HepG2 (cell line): ENCODE measurements around the gene NUDT8.

Experiments used
- CBX1 ChIP-seq: IDR thresholded peaks from one replicate; pipeline ENCODE4 v1.6.1; 2016; ENCODE audit warnings: antibody characterized with exemption, low read depth
- EZH2 ChIP-seq: conservative IDR thresholded peaks from 2 replicates; pipeline ENCODE4 v1.6.1; 2012; ENCODE audit warnings: mild to moderate bottlenecking, low read depth, low read length, moderate library complexity
- FOXA1 ChIP-seq, 2 experiments: fragments of 450-650 bp in 1 of 2; sonication (generic) in 1 of 2; formaldehyde crosslinking in 1 of 2; IDR thresholded peaks; 2 replicates each; pipeline versions ENCODE4 v1.4.0 to v1.6.1; 2016 to 2020; ENCODE audit warnings: missing genetic modification reagents in 1 of 2
- MAZ ChIP-seq, 2 experiments: sonication (generic) in 1 of 2; formaldehyde crosslinking in 1 of 2; IDR thresholded peaks; 2 replicates each; pipeline versions ENCODE4 v1.5.0 to v1.6.1; 2012 to 2020; ENCODE audit warnings: low read depth in 2 of 2, mild to moderate bottlenecking in 2 of 2, borderline replicate concordance in 1 of 2, improper control_type of control experiment in 1 of 2, low read length in 1 of 2, missing genetic modification reagents in 1 of 2, moderate library complexity in 1 of 2
- MTA1 ChIP-seq: sonication (generic); formaldehyde crosslinking; IDR thresholded peaks from 2 replicates; pipeline ENCODE4 v1.4.0; 2020; ENCODE audit warnings: missing genetic modification reagents, mild to moderate bottlenecking, borderline replicate concordance
- POLR2A ChIP-seq, 2 experiments: IDR thresholded peaks; 2 replicates each; pipeline ENCODE4 v1.6.1; 2011; ENCODE audit warnings: low read depth in 2 of 2, low read length in 2 of 2, mild to moderate bottlenecking in 1 of 2, moderate library complexity in 1 of 2; ENCODE audit not compliant: insufficient read depth in 1 of 2
- ZNF530 ChIP-seq: sonication (generic); formaldehyde crosslinking; IDR thresholded peaks from 2 replicates; pipeline ENCODE4 v1.5.0; 2020; ENCODE audit warnings: low read depth, mild to moderate bottlenecking, missing genetic modification reagents
- ZNF691 ChIP-seq: sonication (generic); formaldehyde crosslinking; IDR thresholded peaks from 2 replicates; pipeline ENCODE4 v1.4.0; 2020; ENCODE audit warnings: missing genetic modification reagents, low read depth, mild to moderate bottlenecking, borderline replicate concordance
- ZNF766 ChIP-seq: sonication (generic); formaldehyde crosslinking; IDR thresholded peaks from 2 replicates; pipeline ENCODE4 v1.5.0; 2020; ENCODE audit warnings: missing genetic modification reagents, borderline replicate concordance
- TF ChIP-seq, protein P1 (sequence below): sonication (generic); formaldehyde crosslinking; IDR thresholded peaks from 2 replicates; pipeline ENCODE4 v1.5.0; 2020; ENCODE audit warnings: mild to moderate bottlenecking, missing genetic modification reagents, moderate library complexity
- TF ChIP-seq, protein P2 (sequence below): sonication (generic); formaldehyde crosslinking; IDR thresholded peaks from 2 replicates; pipeline ENCODE4 v1.9.0; 2021; ENCODE audit warnings: missing genetic modification reagents, mild to moderate bottlenecking, borderline replicate concordance
- TF ChIP-seq, protein P3 (sequence below): sonication (generic); formaldehyde crosslinking; IDR thresholded peaks from 2 replicates; pipeline ENCODE4 v1.4.0; 2020; ENCODE audit warnings: missing genetic modification reagents, borderline replicate concordance

DNA sequence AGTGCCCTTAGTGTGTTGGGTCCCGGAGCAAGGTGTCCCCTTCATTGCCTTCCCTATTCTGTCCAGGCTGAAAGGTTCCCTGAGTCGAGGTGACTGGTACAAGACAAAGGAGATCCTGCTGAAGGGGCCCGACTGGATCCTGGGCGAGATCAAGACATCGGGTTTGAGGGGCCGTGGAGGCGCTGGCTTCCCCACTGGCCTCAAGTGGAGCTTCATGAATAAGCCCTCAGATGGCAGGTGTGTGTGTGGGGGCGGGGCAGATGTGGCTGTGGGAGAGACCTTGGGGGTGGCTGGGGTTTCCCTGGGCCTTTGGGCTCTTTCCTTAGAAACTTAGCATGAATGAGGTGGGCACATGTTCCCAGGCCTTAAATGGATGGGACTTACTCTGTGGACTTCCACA lies 21.3 kb downstream of the NUDT8 start:
- TF ChIP-seq EZH2: no peak
- TF ChIP-seq, protein P1, sequence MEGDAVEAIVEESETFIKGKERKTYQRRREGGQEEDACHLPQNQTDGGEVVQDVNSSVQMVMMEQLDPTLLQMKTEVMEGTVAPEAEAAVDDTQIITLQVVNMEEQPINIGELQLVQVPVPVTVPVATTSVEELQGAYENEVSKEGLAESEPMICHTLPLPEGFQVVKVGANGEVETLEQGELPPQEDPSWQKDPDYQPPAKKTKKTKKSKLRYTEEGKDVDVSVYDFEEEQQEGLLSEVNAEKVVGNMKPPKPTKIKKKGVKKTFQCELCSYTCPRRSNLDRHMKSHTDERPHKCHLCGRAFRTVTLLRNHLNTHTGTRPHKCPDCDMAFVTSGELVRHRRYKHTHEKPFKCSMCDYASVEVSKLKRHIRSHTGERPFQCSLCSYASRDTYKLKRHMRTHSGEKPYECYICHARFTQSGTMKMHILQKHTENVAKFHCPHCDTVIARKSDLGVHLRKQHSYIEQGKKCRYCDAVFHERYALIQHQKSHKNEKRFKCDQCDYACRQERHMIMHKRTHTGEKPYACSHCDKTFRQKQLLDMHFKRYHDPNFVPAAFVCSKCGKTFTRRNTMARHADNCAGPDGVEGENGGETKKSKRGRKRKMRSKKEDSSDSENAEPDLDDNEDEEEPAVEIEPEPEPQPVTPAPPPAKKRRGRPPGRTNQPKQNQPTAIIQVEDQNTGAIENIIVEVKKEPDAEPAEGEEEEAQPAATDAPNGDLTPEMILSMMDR: no peak
- TF ChIP-seq MAZ (IDR thresholded peaks at IDR 0.05; ENCODE audit: borderline replicate concordance, low read depth, low read length): no peak
- TF ChIP-seq MAZ (CRISPR knock-in tag; IDR thresholded peaks at IDR 0.05; ENCODE audit: low read depth): no peak
- TF ChIP-seq, protein P2, sequence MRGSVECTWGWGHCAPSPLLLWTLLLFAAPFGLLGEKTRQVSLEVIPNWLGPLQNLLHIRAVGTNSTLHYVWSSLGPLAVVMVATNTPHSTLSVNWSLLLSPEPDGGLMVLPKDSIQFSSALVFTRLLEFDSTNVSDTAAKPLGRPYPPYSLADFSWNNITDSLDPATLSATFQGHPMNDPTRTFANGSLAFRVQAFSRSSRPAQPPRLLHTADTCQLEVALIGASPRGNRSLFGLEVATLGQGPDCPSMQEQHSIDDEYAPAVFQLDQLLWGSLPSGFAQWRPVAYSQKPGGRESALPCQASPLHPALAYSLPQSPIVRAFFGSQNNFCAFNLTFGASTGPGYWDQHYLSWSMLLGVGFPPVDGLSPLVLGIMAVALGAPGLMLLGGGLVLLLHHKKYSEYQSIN (CRISPR knock-in tag): no peak
- no peak for TF ChIP-seq ZNF766 (CRISPR knock-in tag)
- TF ChIP-seq, protein P3, sequence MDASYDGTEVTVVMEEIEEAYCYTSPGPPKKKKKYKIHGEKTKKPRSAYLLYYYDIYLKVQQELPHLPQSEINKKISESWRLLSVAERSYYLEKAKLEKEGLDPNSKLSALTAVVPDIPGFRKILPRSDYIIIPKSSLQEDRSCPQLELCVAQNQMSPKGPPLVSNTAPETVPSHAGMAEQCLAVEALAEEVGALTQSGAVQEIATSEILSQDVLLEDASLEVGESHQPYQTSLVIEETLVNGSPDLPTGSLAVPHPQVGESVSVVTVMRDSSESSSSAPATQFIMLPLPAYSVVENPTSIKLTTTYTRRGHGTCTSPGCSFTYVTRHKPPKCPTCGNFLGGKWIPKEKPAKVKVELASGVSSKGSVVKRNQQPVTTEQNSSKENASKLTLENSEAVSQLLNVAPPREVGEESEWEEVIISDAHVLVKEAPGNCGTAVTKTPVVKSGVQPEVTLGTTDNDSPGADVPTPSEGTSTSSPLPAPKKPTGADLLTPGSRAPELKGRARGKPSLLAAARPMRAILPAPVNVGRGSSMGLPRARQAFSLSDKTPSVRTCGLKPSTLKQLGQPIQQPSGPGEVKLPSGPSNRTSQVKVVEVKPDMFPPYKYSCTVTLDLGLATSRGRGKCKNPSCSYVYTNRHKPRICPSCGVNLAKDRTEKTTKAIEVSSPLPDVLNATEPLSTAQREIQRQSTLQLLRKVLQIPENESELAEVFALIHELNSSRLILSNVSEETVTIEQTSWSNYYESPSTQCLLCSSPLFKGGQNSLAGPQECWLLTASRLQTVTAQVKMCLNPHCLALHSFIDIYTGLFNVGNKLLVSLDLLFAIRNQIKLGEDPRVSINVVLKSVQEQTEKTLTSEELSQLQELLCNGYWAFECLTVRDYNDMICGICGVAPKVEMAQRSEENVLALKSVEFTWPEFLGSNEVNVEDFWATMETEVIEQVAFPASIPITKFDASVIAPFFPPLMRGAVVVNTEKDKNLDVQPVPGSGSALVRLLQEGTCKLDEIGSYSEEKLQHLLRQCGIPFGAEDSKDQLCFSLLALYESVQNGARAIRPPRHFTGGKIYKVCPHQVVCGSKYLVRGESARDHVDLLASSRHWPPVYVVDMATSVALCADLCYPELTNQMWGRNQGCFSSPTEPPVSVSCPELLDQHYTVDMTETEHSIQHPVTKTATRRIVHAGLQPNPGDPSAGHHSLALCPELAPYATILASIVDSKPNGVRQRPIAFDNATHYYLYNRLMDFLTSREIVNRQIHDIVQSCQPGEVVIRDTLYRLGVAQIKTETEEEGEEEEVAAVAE (CRISPR knock-in tag): no peak
- TF ChIP-seq ZNF691: no peak
- no peak for TF ChIP-seq POLR2A (IDR thresholded peaks at IDR 0.05; ENCODE audit: insufficient read depth in 1 of 2, low read depth in 2 of 2, low read length in 2 of 2)
- no peak for TF ChIP-seq FOXA1 (IDR thresholded peaks at IDR 0.05)
- no peak for TF ChIP-seq FOXA1 (CRISPR knock-in tag; IDR thresholded peaks at IDR 0.05)
- TF ChIP-seq ZNF530 (CRISPR knock-in tag): no peak
- no peak for TF ChIP-seq CBX1
- TF ChIP-seq MTA1 (CRISPR knock-in tag): no peak
